HG03571 (cell line): Measurements from ENCODE around the gene ARL15.
"Not testable (repeated sequence)": the region's sequence is repeated elsewhere in the genome, so short reads cannot be mapped to it uniquely, and the experiment has no call there.

Source experiments
- ATAC-seq: cut with Tn5 transposase; IDR thresholded peaks from one replicate; pipeline ENCODE4 v1.9.1; 2021; ENCODE audit not compliant: unreplicated experiment

The ARL15 gene

GRCh38 chr5:53871050-53871449 lies 439.3 kb downstream of the ARL15 start:
- ATAC-seq, result no peak

- no peak for ATAC-seq
These were observed 451.5 kb downstream of the ARL15 start for GRCh38 chr5:53858700-53859456.

- no peak for ATAC-seq
These were observed 453.9 kb downstream of the ARL15 start for GRCh38 chr5:53856506-53856905.

- not testable (repeated sequence) for ATAC-seq
These were observed 473.4 kb downstream of the ARL15 start for GRCh38 chr5:53836851-53837430.

- ATAC-seq, result no peak
These were observed 475.9 kb downstream of the ARL15 start for GRCh38 chr5:53834500-53834899.
